Measurements from ENCODE around the gene REEP5.

The REEP5 gene

DNA sequence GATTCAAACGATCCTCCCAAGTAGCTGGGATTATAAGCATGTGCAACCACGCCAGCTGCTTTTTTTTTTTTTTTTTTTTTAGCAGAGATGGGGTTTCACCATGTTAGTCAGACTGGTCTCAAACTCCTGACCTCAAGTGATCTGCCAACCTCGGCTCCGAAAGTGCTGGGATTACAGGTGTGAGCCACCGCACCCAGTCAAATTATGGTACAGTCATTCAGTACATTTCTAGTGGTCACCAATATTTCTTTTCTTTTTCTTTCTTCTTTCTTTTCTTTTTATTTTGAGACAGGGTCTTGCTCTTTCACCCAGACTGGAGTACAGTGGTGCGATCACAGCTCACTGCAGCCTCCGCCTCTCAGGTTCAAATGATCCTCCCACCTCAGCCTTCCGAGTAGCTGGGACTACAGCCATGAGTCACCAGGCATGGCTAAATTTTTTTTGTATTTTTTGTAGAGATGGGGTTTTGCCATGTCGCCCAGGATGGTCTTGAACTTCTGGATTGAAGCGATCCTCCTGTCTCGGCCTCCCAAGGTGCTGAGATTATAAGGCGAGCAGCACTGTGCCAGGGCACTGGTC is 29.2 kb upstream of the REEP5 start:
- DNase-seq (ENCODE audit: low read depth, low spot score): no peak

DNA sequence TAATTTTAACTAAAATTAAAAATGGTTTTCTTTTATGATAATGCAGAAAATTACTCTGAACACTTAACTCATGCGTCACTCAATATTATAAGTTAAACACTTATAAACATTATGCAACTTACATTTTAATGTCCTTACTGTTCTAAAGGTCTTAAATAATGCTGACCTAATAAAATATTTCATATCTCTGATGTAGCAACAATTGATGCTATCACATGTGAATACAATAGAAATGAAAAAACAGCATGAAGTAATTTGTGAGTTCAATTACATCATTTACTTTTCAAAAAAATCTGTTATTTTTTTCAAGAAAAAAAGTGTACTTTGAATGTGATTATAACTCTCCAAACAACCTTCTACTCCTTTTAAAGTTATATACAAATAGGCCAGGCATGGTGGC is 26.4 kb upstream of the REEP5 start:
- ChIA-PET CTCF (no interaction called here), POLR2A (no interaction called here)
- no peak for DNase-seq (ENCODE audit: low read depth, low spot score)
- H3K4me3 ChIP-seq (ENCODE audit: low read depth, low read length): no peak overlapping the region
- TF ChIP-seq, protein P1, sequence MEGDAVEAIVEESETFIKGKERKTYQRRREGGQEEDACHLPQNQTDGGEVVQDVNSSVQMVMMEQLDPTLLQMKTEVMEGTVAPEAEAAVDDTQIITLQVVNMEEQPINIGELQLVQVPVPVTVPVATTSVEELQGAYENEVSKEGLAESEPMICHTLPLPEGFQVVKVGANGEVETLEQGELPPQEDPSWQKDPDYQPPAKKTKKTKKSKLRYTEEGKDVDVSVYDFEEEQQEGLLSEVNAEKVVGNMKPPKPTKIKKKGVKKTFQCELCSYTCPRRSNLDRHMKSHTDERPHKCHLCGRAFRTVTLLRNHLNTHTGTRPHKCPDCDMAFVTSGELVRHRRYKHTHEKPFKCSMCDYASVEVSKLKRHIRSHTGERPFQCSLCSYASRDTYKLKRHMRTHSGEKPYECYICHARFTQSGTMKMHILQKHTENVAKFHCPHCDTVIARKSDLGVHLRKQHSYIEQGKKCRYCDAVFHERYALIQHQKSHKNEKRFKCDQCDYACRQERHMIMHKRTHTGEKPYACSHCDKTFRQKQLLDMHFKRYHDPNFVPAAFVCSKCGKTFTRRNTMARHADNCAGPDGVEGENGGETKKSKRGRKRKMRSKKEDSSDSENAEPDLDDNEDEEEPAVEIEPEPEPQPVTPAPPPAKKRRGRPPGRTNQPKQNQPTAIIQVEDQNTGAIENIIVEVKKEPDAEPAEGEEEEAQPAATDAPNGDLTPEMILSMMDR (IDR thresholded peaks at IDR 0.05; ENCODE audit: insufficient read depth, low read length, missing control alignments): no peak

More for the DNA sequence above, 29.2 kb upstream of the REEP5 start:
- TF ChIP-seq, protein P1 (IDR thresholded peaks at IDR 0.05; ENCODE audit: insufficient read depth, low read length, missing control alignments): no peak
- POLR2A ChIA-PET: no interaction called here
- no peak overlapping the region for H3K4me3 ChIP-seq (ENCODE audit: low read depth, low read length)
- CTCF ChIA-PET: interaction anchor here (1.1 kb wide), 1 partner anchor 44 kb away, joined by 3 read pairs; no protein-coding TSS in a partner anchor

DNA sequence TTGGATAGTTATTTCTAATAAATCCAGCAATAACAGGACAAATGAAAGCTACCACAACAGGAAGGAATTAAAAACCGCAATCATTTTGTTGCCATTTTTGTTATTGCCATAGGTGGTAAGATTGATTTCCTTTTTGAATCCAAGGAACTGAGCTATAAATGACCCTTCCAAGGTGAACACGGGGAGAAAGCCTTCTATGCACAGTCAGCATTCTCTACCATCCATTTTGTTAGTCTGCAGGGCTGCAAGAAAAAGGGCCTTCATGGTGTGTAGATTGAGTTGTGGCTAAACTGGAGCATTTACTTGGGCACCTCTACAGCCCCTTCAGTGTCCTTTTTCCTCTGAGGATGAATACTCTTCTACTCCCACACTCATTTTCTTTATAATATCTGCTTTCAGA is 18.6 kb upstream of the REEP5 start:
- no peak overlapping the region for H3K4me3 ChIP-seq (ENCODE audit: low read depth, low read length)
- TF ChIP-seq, protein P1 (IDR thresholded peaks at IDR 0.05; ENCODE audit: insufficient read depth, low read length, missing control alignments): no peak
- POLR2A ChIA-PET: no interaction called here
- CTCF ChIA-PET: no interaction called here
- no peak for DNase-seq (ENCODE audit: low read depth, low spot score)

DNA sequence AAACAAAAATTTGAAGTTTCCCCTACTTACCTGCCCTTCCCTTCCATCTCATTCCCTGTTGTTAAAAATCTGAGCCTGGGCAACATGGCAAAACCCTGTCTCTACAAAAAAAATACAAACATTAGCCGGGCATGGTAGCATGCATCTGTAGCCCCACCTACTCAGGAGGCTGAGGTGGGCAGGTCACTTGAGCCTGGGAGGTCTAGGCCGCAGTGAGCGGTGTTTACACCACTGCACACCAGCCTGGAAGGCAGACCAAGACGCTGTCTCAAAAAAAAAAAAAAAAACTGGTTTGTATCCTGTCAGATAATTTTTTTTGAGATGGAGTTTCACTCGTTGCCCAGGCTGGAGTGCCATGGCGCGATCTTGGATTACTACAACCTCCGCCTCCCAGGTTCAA is 16.3 kb upstream of the REEP5 start:
- ChIA-PET POLR2A (no interaction called here), CTCF (no interaction called here)
- DNase-seq (ENCODE audit: low read depth, low spot score): no peak
- H3K4me3 ChIP-seq (ENCODE audit: low read depth, low read length): no peak overlapping the region
- TF ChIP-seq, protein P1 (IDR thresholded peaks at IDR 0.05; ENCODE audit: insufficient read depth, low read length, missing control alignments): no peak

DNA sequence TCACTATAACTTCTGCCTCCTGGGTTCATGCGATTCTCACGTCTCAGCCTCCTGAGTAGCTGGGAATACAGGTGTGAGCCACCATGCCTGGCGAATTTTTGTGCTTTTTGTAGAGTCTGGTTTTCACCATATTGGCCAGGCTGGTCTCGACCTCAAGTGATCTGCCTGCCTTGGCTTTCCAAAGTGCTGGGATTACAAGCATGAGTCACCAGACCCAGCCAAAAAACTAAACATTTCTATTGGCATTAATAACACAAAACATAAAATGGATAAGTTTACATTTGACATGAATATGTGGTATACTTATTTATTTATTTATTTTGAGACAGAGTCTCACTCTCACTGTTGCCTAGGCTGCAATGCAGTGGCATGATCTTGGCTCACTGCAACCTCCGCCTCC is 13.6 kb upstream of the REEP5 start:
- DNase-seq (ENCODE audit: low read depth, low spot score): no peak
- ChIA-PET POLR2A (no interaction called here), CTCF (interaction anchor here (0.6 kb wide), 1 partner anchor 22 kb away, joined by 3 read pairs; no protein-coding TSS in a partner anchor)
- no peak overlapping the region for H3K4me3 ChIP-seq (ENCODE audit: low read depth, low read length)
- TF ChIP-seq, protein P1 (IDR thresholded peaks at IDR 0.05; ENCODE audit: insufficient read depth, low read length, missing control alignments): no peak

DNA sequence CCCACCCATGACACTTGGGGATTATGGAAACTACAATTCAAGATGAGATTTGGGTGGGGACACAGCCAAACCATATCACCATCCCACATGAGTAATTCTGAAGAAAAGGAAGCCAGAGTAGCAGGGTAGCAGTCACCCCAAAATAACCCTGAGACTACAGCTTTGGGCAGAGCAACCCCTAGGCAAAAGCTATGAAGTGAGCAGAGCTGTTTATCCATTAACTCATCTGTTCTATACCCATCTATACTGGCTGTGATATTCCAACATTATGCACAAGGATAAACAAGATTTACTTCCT is 12.3 kb upstream of the REEP5 start:
- TF ChIP-seq, protein P1 (IDR thresholded peaks at IDR 0.05; ENCODE audit: insufficient read depth, low read length, missing control alignments): no peak
- POLR2A ChIA-PET: interaction anchor here (1.1 kb wide), 1 partner anchor 24 kb away, joined by 3 read pairs; no protein-coding TSS in a partner anchor
- CTCF ChIA-PET: interaction anchor here (1.6 to 2.5 kb wide), 2 partner anchors 13 to 30 kb away, joined by 5 to 8 read pairs; partner anchors contain the start of gene REEP5

More for the DNA sequence above, 12.3 kb upstream of the REEP5 start:
- no peak for DNase-seq (ENCODE audit: low read depth, low spot score)
- no peak overlapping the region for H3K4me3 ChIP-seq (ENCODE audit: low read depth, low read length)

Measured in AG04449 (cell line).